HG02642 (cell line): ENCODE measurements around the gene CAMK1D.

Experiments
- ATAC-seq: cut with Tn5 transposase; IDR thresholded peaks from one replicate; pipeline ENCODE4 v1.9.1; 2021; ENCODE audit warnings: mild to moderate bottlenecking; ENCODE audit not compliant: unreplicated experiment, poor library complexity

The CAMK1D gene

GRCh38 chr10:12367272-12367671 lies 17.9 kb downstream of the CAMK1D start:
- no peak for ATAC-seq

GRCh38 chr10:12369982-12370381 lies 20.6 kb downstream of the CAMK1D start:
- ATAC-seq: no peak

GRCh38 chr10:12372846-12373245 lies 23.5 kb downstream of the CAMK1D start:
- no peak for ATAC-seq

GRCh38 chr10:12375076-12375504 lies 25.7 kb downstream of the CAMK1D start:
- ATAC-seq: no peak

GRCh38 chr10:12376211-12376610 lies 26.9 kb downstream of the CAMK1D start:
- no peak for ATAC-seq

GRCh38 chr10:12377658-12378290 lies 28.4 kb downstream of the CAMK1D start:
- ATAC-seq: no peak

- ATAC-seq: no peak
Measured at GRCh38 chr10:12380999-12381398, 31.7 kb downstream of the CAMK1D start.

- no peak for ATAC-seq
Measured at GRCh38 chr10:12381536-12382156, 32.3 kb downstream of the CAMK1D start.

GRCh38 chr10:12382157-12382548 lies 32.8 kb downstream of the CAMK1D start:
- no peak for ATAC-seq

GRCh38 chr10:12382956-12383531 lies 33.7 kb downstream of the CAMK1D start:
- no peak for ATAC-seq

- no peak for ATAC-seq
Measured at GRCh38 chr10:12384906-12385305, 35.6 kb downstream of the CAMK1D start.

GRCh38 chr10:12387561-12388210 lies 38.3 kb downstream of the CAMK1D start:
- no peak for ATAC-seq

GRCh38 chr10:12388671-12389070 lies 39.3 kb downstream of the CAMK1D start:
- no peak for ATAC-seq

GRCh38 chr10:12389154-12389734 lies 39.9 kb downstream of the CAMK1D start:
- ATAC-seq: no peak

GRCh38 chr10:12390733-12391132 lies 41.4 kb downstream of the CAMK1D start:
- no peak for ATAC-seq

GRCh38 chr10:12391206-12391605 lies 41.9 kb downstream of the CAMK1D start:
- no peak for ATAC-seq

GRCh38 chr10:12393831-12394230 lies 44.5 kb downstream of the CAMK1D start:
- no peak for ATAC-seq

GRCh38 chr10:12394241-12395033 lies 45.1 kb downstream of the CAMK1D start:
- no peak for ATAC-seq

- no peak for ATAC-seq
Measured at GRCh38 chr10:12396093-12396492, 46.7 kb downstream of the CAMK1D start.

- ATAC-seq: no peak
Measured at GRCh38 chr10:12396567-12396966, 47.2 kb downstream of the CAMK1D start.
